CD4-positive, alpha-beta T cell treated with Interleukin-6 for 4 hours (primary cell): ENCODE measurements around the gene VCP.

ENCODE experiments used
- DNase-seq: peaks from one replicate; pipeline ENCODE4 v3.0.0-alpha.2; 2020; ENCODE audit warnings: mixed read lengths

VCP gene

GRCh38 chr9:35072461-35073278 is at the start of gene VCP:
VCP (minus strand) TSS chr9:35072625; CDS start chr9:35072353, 272 bp downstream.
- DNase-seq, result peak; percentile 97

GRCh38 chr9:35116898-35117551 is 44.6 kb upstream of the VCP start:
- DNase-seq, result peak; percentile 93

DNA sequence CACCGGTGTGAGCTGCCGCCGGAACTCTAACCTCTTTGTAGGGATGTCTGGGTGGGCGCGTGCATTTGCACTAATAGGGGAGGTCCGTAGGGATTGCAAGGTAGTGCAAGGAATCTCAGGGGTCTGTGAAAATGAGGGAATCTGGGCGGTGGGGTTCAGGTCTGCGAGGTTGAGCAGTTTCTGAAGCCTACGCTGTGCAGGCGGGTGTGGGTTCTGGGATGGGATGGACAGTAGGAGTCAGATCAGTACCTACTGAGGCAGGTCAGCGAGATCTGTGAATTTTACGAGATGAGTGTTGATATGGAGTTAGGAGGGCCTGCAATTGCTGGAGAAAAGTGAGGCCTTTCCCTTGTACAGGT is 44.1 kb upstream of the VCP start:
- no peak for DNase-seq

GRCh38 chr9:35115680-35116538 is 43.5 kb upstream of the VCP start, which contains the start of gene ATOSB:
ATOSB (minus strand) TSS chr9:35115862; CDS start chr9:35108274, 7,588 bp downstream.
- peak; percentile 97 for DNase-seq

GRCh38 chr9:35114840-35115628 is 42.6 kb upstream of the VCP start:
- DNase-seq, result peak; percentile 45

DNA sequence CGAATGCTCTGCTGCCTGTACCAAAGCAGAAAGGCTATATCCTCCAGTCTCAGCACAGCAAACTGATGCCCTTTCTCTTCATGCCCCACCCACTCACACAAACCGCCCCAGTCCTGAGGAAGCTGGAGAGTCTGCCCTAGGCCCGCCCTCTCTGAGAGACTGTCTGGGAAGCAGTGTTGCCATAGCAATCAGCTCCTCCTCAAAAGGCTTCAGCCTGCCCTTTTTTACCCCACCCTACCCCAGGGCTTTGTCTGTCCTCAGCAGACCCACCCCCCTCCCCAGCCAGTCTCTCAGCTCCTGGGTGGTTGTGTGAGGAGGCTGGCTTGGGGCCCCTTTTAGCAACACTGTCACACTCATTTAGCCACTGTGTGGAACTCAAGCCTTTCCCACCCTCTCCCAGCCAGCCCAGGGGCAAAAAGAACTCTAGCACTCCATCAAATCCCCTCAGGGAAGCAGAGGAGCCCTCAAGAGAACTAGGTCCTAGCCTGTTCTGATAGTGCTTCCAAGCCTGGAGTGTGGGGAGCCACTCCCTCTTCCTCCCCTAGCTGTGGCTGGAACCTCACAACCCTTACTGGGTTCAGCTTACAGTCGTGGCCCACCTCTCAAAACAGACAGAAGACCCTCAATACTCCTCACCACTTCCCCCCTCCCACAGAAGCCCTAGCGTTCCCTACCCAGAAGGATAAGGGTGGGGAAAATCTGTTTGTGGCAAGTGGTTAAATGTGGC is 41.9 kb upstream of the VCP start:
- peak; percentile 86 for DNase-seq

- DNase-seq, result peak; percentile 42
Observed at GRCh38 chr9:35112257-35113020, 40.0 kb upstream of the VCP start.

DNA sequence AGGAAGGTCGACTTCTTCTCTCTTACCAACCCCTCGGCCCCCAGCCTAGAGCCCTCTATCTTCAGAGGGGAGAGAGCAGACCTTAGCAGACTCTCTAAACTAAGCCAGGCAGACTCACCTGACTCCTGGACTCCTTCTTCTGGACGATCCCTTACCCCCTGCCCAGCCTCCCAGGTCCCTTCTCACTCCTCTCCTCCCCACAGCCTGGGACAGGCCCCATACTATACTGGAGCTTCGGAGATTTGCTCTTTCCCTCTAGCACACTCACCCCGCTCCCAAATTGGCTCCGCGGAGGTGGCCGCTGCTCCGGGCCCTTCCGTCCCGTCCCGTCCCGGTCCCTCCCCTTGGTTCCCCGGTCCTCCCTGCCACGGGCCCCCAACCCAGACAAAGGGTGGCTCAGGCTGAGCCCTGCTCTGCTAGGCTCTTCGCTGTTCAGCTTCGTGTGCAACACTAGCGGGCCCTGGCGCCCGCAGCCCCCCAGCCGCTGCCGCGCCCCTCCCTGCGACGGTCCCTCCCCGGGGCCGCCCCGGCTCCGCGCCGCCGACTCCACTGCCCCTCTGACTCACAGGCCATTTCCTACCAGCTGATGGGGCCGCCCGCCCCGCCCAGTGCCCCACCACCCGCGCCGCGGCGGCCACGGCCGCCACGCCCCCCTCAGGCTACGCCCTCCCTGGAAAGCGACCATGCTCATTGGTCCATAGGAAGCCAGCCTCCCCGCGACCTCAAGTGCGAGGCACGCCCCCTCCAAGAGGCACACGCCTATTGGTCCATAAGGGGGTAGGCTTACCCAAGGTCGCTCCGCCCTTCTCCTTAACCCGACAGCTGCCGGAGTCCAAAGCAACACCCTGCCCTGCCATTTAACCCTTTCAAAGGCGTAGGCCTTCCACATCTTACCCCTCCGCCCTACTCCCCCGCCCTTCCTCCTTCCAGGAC is 38.8 kb upstream of the VCP start:
- DNase-seq, result peak; percentile 98

- DNase-seq, result no peak
Observed at GRCh38 chr9:35110327-35110761, 37.9 kb upstream of the VCP start.

GRCh38 chr9:35108946-35109575 is 36.6 kb upstream of the VCP start:
- no peak for DNase-seq

DNA sequence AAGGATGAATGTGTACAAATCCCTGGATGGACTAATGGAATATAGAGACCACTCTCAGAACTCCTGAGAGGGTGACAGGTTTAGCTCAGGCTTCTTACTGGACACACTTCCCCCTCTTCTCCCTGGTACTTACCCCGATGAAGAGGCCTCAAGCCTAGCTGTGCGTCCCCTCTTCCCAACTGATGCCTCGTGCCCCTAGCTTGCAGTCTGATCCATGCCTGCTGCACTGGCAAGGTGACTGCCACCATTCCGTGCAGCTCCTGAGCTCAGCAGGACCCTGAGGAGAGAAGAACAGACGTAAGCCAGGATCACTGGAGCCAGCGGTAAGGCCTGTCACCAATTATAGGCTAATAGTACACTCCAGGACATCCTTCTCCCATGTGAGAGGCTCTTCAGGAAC is 36.0 kb upstream of the VCP start:
- DNase-seq, result no peak

DNA sequence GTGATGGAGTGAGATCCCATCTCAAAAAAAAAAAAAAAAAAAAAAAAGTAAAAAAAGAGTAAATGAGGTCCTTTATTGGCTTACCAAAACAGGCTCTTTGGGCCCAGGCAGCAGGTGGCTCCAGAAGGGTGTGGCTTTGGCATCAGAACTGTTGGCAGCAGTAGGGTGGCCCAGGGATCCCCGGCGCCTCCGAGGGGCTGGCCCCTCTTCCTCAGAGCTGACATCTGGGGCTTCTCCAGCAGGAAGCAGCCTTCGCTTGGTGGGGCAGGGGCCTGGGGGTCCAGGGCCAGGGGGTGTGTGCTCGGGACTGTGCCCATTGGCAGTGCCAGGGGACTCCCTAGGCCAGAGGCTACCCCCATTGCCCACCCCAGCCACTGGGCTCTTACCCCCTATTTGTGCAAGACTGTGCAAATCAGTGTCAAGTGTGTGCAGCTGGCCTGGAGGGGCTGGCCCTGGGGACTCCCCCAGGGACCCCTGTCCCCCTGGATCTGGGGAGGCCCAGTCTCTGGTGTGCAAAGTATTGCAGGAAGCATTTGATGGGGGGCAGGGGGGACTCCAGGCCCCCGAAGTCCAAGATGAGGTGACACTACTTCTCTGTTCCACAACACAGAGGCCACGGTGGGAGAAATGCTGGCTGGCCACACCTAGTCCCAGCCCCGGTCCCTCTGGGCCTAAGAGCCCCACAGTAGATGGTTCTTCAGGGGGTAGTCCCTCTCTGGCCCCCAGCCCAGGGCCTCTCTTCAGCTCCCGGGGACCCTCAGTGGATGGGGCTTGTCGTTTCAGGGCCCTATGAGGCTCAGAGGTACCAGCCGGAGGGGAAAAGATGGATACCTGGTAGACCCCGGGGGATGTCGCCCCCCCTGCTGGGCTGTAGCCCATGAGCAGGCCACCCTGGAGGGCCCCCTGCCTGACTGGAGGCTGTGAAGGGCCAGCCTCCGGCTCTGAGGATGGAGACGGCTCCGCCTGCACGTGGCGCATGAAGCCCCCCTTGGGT is 35.2 kb upstream of the VCP start:
- DNase-seq, result no peak

- DNase-seq, result no peak
Observed at GRCh38 chr9:35106343-35106730, 33.9 kb upstream of the VCP start.

GRCh38 chr9:35105571-35106342 is 33.3 kb upstream of the VCP start:
- no peak for DNase-seq

GRCh38 chr9:35105126-35105525 is 32.7 kb upstream of the VCP start:
- DNase-seq, result no peak

GRCh38 chr9:35104586-35104985 is 32.2 kb upstream of the VCP start:
- no peak for DNase-seq

GRCh38 chr9:35103660-35104191 is 31.3 kb upstream of the VCP start:
- DNase-seq, result no peak
